HFFc6 (cell line): ENCODE results near the gene IL1RAPL2. TPM values are rescaled to one million over a fixed set of nuclear protein-coding genes. Genes with fewer than 3 reads are reported as not detected.

ENCODE experiments used
- DNase-seq: peaks from one replicate; pipeline ENCODE4 v3.0.0-alpha.2; 2018
- H3K27ac Mint-ChIP-seq: 2 replicates; pipeline ENCODE4 v1.8.0; 2020; ENCODE audit warnings: mild to moderate bottlenecking, mixed read lengths
- H3K27me3 Mint-ChIP-seq: 2 replicates; pipeline ENCODE4 v1.8.0; 2021; ENCODE audit warnings: mild to moderate bottlenecking, moderate library complexity, mixed read lengths; ENCODE audit not compliant: insufficient read depth
- H3K36me3 Mint-ChIP-seq: 2 replicates; pipeline ENCODE4 v1.8.0; 2021; ENCODE audit warnings: low read depth, mixed read lengths
- H3K4me1 Mint-ChIP-seq: 2 replicates; pipeline ENCODE4 v1.8.0; 2020; ENCODE audit warnings: low read depth, mixed read lengths
- H3K4me3 Mint-ChIP-seq: 2 replicates; pipeline ENCODE4 v1.8.0; 2020; ENCODE audit warnings: mild to moderate bottlenecking, moderate library complexity, mixed read lengths
- H3K9me3 Mint-ChIP-seq: 2 replicates; pipeline ENCODE4 v1.8.0; 2020; ENCODE audit warnings: mild to moderate bottlenecking, mixed read lengths
- CTCF ChIP-seq: fragments of 200-600 bp; sonication (generic); IDR thresholded peaks from 2 replicates; pipeline ENCODE4 v1.5.0; 2021; ENCODE audit warnings: antibody characterized with exemption, mild to moderate bottlenecking
- total RNA-seq, 6 experiments: library from RNA; stranded (reverse); fragmentation: NEBNext Ultra II Directional; extraction: Animal tissue kit (Norgen Biotek cat#: 25700); gene quantifications; 2 replicates in 1 of 6; 3 replicates in 5 of 6; pipeline ENCODE4 v1.2.3, GENCODE V29; 2021

The IL1RAPL2 gene
- total RNA-seq, 6 experiments from 2014 or later, result 0.33 TPM; not detected in 5

- no peaks in the 10 kb centered on the region for H3K36me3 Mint-ChIP-seq
- DNase-seq, result peak; percentile 68
- H3K27me3 Mint-ChIP-seq, result no peaks in the 10 kb centered on the region
- H3K9me3 Mint-ChIP-seq, result no peaks in the 10 kb centered on the region; the same call in 1 of the 2 replicates
- H3K4me1 Mint-ChIP-seq, result no peaks in the 10 kb centered on the region; the same call in 1 of the 2 replicates
- peak overlapping the region; percentile 31; the same call in 1 of the 2 replicates for H3K4me3 Mint-ChIP-seq
- no peak for TF ChIP-seq CTCF
- H3K27ac Mint-ChIP-seq, result peak overlapping the region; percentile 59; the same call in 1 of the 2 replicates
Observed at GRCh38 chrX:105323928-105324327, 757.9 kb downstream of the IL1RAPL2 start.

GRCh38 chrX:105328773-105329172 is 762.8 kb downstream of the IL1RAPL2 start:
- TF ChIP-seq CTCF, result no peak
- Mint-ChIP-seq H3K27ac (no peak overlapping the region; the same call in 1 of the 2 replicates), H3K36me3 (no peaks in the 10 kb centered on the region), H3K27me3 (no peaks in the 10 kb centered on the region), H3K9me3 (no peaks in the 10 kb centered on the region), H3K4me3 (no peak overlapping the region), H3K4me1 (peaks cover 14% of the 10 kb centered on the region; the same call in 1 of the 2 replicates)
- DNase-seq, result no peak

- no peaks in the 10 kb centered on the region for H3K36me3 Mint-ChIP-seq
- H3K4me3 Mint-ChIP-seq, result no peak overlapping the region
- H3K9me3 Mint-ChIP-seq, result no peaks in the 10 kb centered on the region
- DNase-seq, result peak; percentile 15
- H3K27ac Mint-ChIP-seq, result peak overlapping the region; percentile 38; the same call in 1 of the 2 replicates
- H3K4me1 Mint-ChIP-seq, result peaks cover 14% of the 10 kb centered on the region; the same call in 1 of the 2 replicates
- H3K27me3 Mint-ChIP-seq, result no peaks in the 10 kb centered on the region
- no peak for TF ChIP-seq CTCF
Observed at GRCh38 chrX:105331244-105331643, 765.2 kb downstream of the IL1RAPL2 start.

GRCh38 chrX:105347373-105347772 is 781.4 kb downstream of the IL1RAPL2 start:
- TF ChIP-seq CTCF, result no peak
- H3K36me3 Mint-ChIP-seq, result no peaks in the 10 kb centered on the region
- no peak overlapping the region for H3K4me3 Mint-ChIP-seq
- H3K4me1 Mint-ChIP-seq, result no peaks in the 10 kb centered on the region; the same call in 1 of the 2 replicates
- H3K9me3 Mint-ChIP-seq, result no peaks in the 10 kb centered on the region
- H3K27ac Mint-ChIP-seq, result no peak overlapping the region
- H3K27me3 Mint-ChIP-seq, result no peaks in the 10 kb centered on the region
- no peak for DNase-seq

GRCh38 chrX:105349476-105349875 is 783.5 kb downstream of the IL1RAPL2 start:
- no peak overlapping the region for H3K27ac Mint-ChIP-seq
- no peaks in the 10 kb centered on the region; the same call in 1 of the 2 replicates for H3K4me1 Mint-ChIP-seq
- DNase-seq, result no peak
- H3K27me3 Mint-ChIP-seq, result peaks cover 1% of the 10 kb centered on the region; the same call in 1 of the 2 replicates
- no peaks in the 10 kb centered on the region for H3K36me3 Mint-ChIP-seq
- TF ChIP-seq CTCF, result no peak
- no peaks in the 10 kb centered on the region for H3K9me3 Mint-ChIP-seq
- H3K4me3 Mint-ChIP-seq, result no peak overlapping the region
